HEK293 (cell line): ENCODE results near the gene GRB10.

Source experiments
- CTCF ChIP-seq: fragments of 450-650 bp; formaldehyde crosslinking; IDR thresholded peaks from 2 replicates; pipeline ENCODE4 v1.5.1; 2016; ENCODE audit warnings: missing biosample characterization, missing genetic modification characterization
- GLIS2 ChIP-seq: fragments of 450-650 bp; formaldehyde crosslinking; IDR thresholded peaks from 2 replicates; pipeline ENCODE4 v1.5.1; 2016; ENCODE audit warnings: missing biosample characterization, missing genetic modification characterization
- ZBTB17 ChIP-seq: fragments of 450-650 bp; formaldehyde crosslinking; IDR thresholded peaks from 2 replicates; pipeline ENCODE4 v1.5.1; 2016; ENCODE audit warnings: missing biosample characterization, missing genetic modification characterization
- ZNF16 ChIP-seq: fragments of 450-650 bp; formaldehyde crosslinking; IDR thresholded peaks from 2 replicates; pipeline ENCODE4 v1.5.1; 2016; ENCODE audit warnings: low read depth, missing biosample characterization, missing genetic modification characterization
- ZNF2 ChIP-seq: fragments of 450-650 bp; formaldehyde crosslinking; IDR thresholded peaks from 2 replicates; pipeline ENCODE4 v1.5.1; 2016; ENCODE audit warnings: missing biosample characterization, missing genetic modification characterization
- ZNF239 ChIP-seq: fragments of 450-650 bp; formaldehyde crosslinking; IDR thresholded peaks from 2 replicates; pipeline ENCODE4 v1.5.1; 2016; ENCODE audit warnings: missing biosample characterization, missing genetic modification characterization
- ZNF302 ChIP-seq: fragments of 450-650 bp; formaldehyde crosslinking; IDR thresholded peaks from 2 replicates; pipeline ENCODE4 v1.5.1; 2016; ENCODE audit warnings: missing biosample characterization, missing genetic modification characterization, low read depth
- ZNF548 ChIP-seq: fragments of 450-650 bp; formaldehyde crosslinking; IDR thresholded peaks from 2 replicates; pipeline ENCODE4 v1.5.1; 2016; ENCODE audit warnings: missing biosample characterization, missing genetic modification characterization

- TF ChIP-seq ZBTB17 (tag by site-specific recombination) (no peak), ZNF2 (tag by site-specific recombination) (no peak), GLIS2 (tag by site-specific recombination) (no peak), ZNF16 (tag by site-specific recombination) (no peak), CTCF (tag by site-specific recombination) (no peak), ZNF239 (tag by site-specific recombination) (no peak), ZNF548 (tag by site-specific recombination) (no peak), ZNF302 (tag by site-specific recombination) (no peak)
Observed at GRCh38 chr7:50717181-50717580, 65.5 kb downstream of the GRB10 start.
